ENCODE results near the gene BRD3.

Gene BRD3

DNA sequence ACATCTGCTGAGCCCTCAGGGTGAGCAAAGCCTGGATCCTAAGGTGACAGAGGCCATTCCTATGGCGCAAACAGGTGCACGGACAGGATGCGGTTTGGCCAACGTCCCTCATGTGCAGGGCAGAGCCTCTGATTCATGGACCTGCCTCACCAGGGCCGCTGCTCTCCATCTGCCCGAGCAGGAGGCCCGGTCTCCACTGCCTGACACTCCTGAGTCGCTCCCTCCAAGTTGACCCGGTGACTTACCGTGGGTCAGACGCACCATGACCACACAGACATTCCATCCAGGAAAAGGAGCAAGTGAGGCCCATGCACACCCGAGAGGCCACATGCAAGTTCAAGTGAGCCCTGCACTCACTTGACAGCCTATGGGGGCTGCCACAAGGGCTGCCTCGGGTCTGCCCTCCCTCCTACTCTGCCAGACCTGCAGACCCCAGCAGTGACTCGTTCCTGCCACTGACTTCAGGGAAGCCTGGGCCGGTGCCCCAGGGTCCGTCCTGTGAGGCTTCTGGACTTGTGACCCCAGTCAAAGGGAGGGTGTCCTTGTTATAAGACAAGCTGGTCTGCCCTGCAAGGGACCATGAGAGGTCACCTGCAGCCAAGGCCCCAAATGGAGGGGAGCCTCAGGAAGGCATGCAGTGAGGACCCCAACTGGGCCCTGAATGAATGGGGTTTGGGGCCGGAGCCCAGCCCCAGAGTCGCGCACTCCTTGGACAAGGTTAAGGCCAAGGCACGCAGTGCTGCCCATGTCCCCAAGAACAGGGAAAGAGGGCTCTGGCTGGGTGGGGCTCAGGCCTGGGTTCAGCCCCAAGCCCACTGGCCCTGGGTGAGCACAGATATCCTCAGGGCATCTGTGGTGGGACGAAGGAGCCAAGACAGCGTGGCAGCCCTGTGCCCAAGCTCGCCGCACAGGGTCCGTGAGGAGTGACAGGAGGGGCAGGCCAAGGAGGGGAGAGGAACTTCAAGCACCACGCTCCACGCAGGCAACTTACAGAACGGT is 32.5 kb downstream of the BRD3 start:
- no peak for DNase-seq

DNA sequence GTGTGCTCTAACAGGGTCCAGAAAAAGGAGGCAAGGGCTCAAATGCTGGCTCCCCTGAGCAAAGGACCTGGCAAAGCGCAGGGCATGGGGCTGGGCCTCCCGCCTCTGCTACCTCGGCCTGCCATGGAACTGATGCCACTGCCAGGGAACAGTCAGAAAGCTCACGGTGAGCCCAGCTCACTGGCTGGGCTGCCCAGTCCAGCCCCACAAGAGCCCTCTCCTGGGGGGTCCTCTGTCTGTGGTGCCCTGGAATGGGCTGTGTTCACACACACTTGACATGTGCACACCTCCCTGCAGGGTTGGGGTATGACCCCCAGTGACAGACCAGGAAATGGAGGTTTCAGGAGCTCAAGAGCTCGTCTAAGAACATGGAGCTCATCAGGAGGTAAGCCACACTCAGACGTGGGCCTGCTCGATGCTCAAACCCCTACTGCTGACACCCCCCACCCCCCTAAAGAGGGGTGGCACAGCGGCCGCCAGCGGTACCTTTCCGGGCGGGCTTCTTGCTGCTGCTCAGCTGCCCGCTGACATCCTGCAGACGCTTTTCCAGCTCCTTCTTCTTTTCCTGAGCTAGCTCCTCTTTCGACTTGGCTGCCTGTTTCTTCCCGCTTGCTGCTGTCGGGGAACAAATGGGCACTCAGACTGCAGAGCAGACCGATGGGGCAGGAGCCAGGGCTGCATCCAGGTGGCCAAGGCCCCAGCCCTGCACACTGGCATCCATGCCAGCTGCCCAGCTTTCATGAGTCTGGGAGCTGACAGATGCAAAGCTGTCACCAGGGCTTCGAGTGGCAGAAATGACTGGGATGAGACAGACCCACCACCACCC is 33.4 kb downstream of the BRD3 start:
- no peak for DNase-seq

GRCh38 chr9:134033516-134034214 is 34.2 kb downstream of the BRD3 start:
- DNase-seq = no peak

- no peak for DNase-seq
Observed at GRCh38 chr9:134032456-134033222, 35.2 kb downstream of the BRD3 start.

DNA sequence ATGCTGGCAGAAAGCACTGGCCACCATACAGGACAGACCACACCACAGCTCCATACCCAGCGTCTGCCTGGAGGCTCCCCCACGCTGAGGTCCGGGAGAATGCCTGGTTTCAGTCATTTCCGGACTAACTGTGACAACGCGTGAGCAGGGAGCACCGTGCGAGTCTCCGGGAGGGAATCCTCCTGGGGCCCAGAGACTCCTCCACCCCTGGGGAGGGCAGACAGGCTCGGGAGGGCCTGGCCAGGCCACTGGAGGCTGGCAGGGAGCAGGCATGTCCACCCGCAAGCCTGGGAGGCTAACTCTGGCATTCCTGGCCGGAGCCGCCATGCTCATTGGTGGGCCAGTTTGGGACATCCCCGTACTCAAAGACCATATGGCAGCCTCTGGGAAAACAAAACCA is 36.0 kb downstream of the BRD3 start:
- DNase-seq = no peak

DNA sequence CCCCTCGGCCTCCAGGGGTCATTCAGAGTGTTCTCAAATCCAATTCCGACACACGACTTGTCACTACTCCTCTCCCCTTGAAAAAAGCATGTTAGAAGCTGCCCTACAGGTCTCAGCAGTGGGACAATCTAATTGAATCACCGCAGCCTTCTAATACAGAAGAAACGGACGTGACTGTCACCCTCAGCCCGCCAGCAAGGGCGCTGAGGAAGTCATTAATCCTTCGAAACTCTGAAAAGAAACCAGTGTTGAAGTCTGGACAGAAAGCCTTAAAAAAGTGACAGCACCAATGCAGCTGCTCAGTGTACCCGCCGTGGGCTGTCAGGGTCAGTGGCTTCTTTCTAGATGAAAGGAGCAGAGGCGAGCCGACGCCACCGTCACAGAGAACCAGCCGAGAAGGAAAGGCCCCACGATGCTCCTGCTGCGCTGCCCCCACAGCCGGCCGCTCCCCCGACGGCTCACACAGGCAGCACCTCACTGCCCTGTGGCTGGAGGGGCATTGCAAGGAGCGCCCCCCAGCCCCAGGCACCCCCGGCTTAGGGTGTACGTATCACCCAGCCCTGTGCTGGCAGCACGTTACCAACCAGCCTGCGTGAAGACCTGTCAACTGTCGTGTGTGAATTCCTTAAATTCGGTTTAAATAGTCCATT is 36.9 kb downstream of the BRD3 start:
- no peak for DNase-seq

GRCh38 chr9:134029248-134030226 is 38.3 kb downstream of the BRD3 start:
- DNase-seq = no peak

DNA sequence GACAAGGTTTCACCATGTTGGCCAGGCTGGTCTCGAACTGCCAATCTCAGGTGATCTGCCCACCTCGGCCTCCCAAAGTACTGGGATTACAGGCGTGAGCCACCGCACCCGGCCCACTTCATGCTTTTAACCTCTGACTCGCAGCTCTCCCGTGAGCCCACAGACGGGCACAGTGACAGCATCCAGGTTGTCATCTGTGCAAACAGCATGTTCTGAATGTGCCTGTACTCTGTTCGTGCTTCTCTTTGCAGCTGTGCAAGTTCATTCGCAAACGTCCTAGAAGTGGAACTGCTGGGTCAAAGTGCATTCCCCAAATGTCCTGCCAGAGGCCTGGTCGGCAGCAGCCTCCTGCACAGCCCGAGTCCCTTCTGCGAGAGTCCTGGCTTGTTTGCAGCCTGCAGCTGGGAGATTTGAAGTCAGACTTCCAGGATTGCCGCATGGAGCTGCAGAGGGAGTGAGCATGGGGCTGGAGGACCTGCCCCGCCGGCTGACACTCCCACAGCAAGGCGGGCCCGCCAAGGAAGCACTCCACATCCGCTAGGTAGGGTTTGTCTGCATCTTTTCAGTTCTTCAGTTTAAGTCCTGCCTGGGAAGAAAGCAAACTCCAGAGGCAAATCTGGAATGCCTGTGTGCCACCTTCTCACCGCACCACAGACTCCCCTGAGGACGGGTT is 39.1 kb downstream of the BRD3 start:
- no peak for DNase-seq

DNA sequence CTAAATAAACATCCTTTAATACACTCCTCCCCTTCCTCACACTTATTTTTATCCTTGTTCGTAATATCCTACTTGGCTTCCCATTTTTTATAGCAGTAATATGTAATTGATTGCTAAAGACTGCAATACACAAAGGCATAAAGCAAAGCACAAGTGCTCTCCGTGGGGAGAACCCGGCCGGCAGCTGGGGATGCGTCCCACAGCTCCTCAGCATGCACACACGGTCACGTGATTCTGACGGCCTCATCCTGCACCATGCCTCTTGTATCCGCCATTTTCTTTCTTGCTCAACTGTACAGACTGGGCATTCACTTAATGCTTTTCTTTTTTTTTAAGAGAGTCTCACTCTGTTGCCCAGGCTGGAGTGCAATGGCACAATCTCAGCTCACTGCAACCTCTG is 39.8 kb downstream of the BRD3 start:
- DNase-seq = no peak

DNA sequence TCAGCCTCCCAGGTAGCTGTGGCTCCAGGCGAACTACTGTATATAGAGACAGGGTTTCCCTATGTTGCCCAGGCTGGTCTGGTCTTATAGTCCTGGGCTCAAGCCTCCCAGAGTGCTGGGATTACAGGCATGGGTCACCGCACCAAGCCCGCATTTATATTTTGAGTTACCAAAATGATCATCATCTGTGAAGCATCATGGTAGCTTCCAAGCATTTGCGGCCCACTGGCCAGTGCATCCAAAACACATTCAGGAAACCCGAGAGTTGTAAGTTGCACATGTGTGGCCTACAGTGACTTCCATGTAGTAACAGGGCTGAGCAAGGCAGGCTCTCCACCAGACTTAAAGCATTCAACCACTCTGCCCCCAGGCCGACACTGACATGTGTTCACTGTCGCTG is 40.3 kb downstream of the BRD3 start:
- no peak for DNase-seq

DNA sequence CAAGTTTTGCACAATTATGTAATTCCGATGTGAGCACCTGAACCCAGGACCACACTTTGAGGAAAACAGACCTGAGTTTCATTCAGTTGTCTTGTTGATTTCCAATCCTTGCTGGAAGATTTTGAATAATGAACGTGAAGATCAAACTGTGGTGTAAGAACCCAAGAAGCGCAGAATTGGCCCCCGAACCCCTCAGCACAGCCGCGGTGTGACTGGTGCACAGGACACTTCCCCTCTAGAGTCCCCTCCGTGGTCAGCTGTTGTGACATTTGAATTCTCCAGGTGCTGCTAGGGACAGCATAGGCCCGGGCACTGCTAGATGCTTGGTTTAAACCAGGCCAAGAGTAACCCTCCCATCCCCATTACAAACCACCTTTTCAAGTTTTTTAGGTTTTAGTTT is 40.8 kb downstream of the BRD3 start:
- no peak for DNase-seq

- no peak for DNase-seq
Observed at GRCh38 chr9:134026581-134026980, 41.2 kb downstream of the BRD3 start.

DNA sequence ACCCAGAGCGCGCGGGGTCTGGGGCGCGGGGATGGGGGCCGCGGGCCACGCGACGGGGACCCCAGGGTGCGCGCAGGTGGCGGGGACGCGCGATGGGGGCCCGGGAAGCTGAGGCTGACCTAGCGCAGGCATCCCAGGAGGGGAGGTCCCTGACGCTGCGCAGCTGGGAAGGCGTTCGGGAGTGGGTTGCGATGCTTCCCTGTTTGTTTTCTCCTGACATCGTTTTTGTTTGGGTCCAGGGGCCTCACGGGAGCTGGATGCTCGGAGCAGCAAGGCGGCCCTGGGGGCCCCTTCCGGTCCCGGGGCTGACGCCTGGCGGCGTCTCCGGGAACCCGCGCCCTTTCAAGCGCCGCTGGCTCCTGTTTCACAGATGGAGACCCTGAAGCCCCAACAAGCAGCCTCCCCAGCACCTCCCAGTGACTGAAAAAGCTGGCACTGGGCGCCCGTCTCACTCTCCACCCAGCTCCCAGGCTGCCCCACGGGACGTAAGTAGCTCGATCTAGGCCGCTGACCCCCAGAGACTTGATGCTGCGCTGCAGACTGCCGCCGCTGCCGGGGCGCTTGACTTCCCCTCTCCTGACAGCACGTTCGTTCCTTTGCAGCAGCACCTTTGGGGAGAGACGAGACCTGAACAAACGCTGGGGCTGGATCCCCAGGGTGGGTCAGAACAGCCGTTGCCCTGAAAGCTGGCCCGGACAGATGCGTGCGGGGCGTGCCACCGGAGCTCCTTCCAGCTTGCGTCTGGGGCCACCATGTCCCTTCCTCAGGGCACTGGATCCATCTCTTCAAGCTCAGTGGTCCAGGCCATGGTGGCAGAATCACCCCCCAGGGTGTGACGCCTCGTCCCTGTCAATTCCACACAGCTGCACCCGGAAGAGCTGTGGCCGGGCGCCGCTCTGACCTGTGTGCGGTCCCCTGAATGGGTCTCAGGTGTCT is 42.0 kb downstream of the BRD3 start:
- DNase-seq = peak; percentile 51

- DNase-seq = peak; percentile 90
Observed at GRCh38 chr9:134024828-134025605, 42.8 kb downstream of the BRD3 start, which contains the start of gene BRD3OS. Gene BRD3OS (plus strand): TSS chr9:134025481. CDS start chr9:134026748, 1,267 bp downstream.

GRCh38 chr9:134024214-134024792 is 43.5 kb downstream of the BRD3 start:
- no peak for DNase-seq

GRCh38 chr9:134014946-134015345 is 52.9 kb downstream of the BRD3 start:
- DNase-seq = no peak

- no peak for DNase-seq
Observed at GRCh38 chr9:134011401-134011800, 56.4 kb downstream of the BRD3 start.

All from stimulated activated CD4-positive, alpha-beta T cell treated with anti-CD3 and anti-CD28 coated beads, Interleukin-4, amount 100 ng/mL, for 1 hour (primary cell).